Daoy (cell line): ENCODE measurements around the gene LRP11. TPM values are rescaled to one million over a fixed set of nuclear protein-coding genes. Genes with fewer than 3 reads are reported as not detected.
"Not testable (repeated sequence)": the region's sequence is repeated elsewhere in the genome, so short reads cannot be mapped to it uniquely, and the experiment has no call there.

ENCODE experiments used
- DNase-seq: peaks from one replicate; pipeline ENCODE4 v3.0.0-alpha.2; 2015; ENCODE audit warnings: low read depth
- total RNA-seq: library from RNA; depleted of rRNA; stranded (reverse); fragments of >200 nt; shearing (Covaris generic); gene quantifications from 2 replicates; pipeline ENCODE4 v1.2.3, GENCODE V29; 2014; rRNA removed

Gene LRP11
- total RNA-seq = 60.6 and 73.0 TPM in 2 replicates

- DNase-seq = peak; percentile 95
Measured at GRCh38 chr6:149863698-149864577, at the start of gene LRP11. LRP11 (minus strand) TSS chr6:149864359; CDS start chr6:149864020, 339 bp downstream.

GRCh38 chr6:149913540-149914240 is 49.5 kb upstream of the LRP11 start:
- no peak for DNase-seq

GRCh38 chr6:149913085-149913484 is 48.9 kb upstream of the LRP11 start:
- no peak for DNase-seq

- not testable (repeated sequence) for DNase-seq
Measured at GRCh38 chr6:149912680-149913079, 48.5 kb upstream of the LRP11 start.

- no peak for DNase-seq
Measured at GRCh38 chr6:149910721-149911151, 46.6 kb upstream of the LRP11 start.

GRCh38 chr6:149909701-149910470 is 45.7 kb upstream of the LRP11 start:
- no peak for DNase-seq

GRCh38 chr6:149908480-149908879 is 44.3 kb upstream of the LRP11 start:
- not testable (repeated sequence) for DNase-seq

GRCh38 chr6:149907317-149907716 is 43.2 kb upstream of the LRP11 start:
- DNase-seq = no peak

- no peak for DNase-seq
Measured at GRCh38 chr6:149906405-149906804, 42.2 kb upstream of the LRP11 start.

- DNase-seq = no peak
Measured at GRCh38 chr6:149905911-149906371, 41.8 kb upstream of the LRP11 start.

- no peak for DNase-seq
Measured at GRCh38 chr6:149905371-149905910, 41.3 kb upstream of the LRP11 start.

- DNase-seq = no peak
Measured at GRCh38 chr6:149904661-149905370, 40.7 kb upstream of the LRP11 start.

- no peak for DNase-seq
Measured at GRCh38 chr6:149903938-149904611, 39.9 kb upstream of the LRP11 start.

- DNase-seq = no peak
Measured at GRCh38 chr6:149901444-149902140, 37.4 kb upstream of the LRP11 start.

- no peak for DNase-seq
Measured at GRCh38 chr6:149900620-149901443, 36.7 kb upstream of the LRP11 start.

GRCh38 chr6:149899926-149900619 is 35.9 kb upstream of the LRP11 start:
- no peak for DNase-seq

GRCh38 chr6:149899486-149899885 is 35.3 kb upstream of the LRP11 start:
- no peak for DNase-seq

- no peak for DNase-seq
Measured at GRCh38 chr6:149898966-149899365, 34.8 kb upstream of the LRP11 start.
